GM06990 (cell line): ENCODE results near the gene AMHR2.
"Not testable (repeated sequence)": the region's sequence is repeated elsewhere in the genome, so short reads cannot be mapped to it uniquely, and the experiment has no call there.

Experiments
- DNase-seq: peaks from one replicate; pipeline ENCODE4 v3.0.0-alpha.2; 2011; ENCODE audit not compliant: insufficient read length; ENCODE audit errors: extremely low read depth
- H3K27me3 ChIP-seq: replicated peaks from 2 replicates; pipeline ENCODE4 v1.6.0; 2011; ENCODE audit warnings: low read length; ENCODE audit not compliant: control insufficient read depth, insufficient read depth
- H3K36me3 ChIP-seq: 2 replicates; pipeline ENCODE4 v1.5.1; 2011; ENCODE audit warnings: low read length; ENCODE audit not compliant: control insufficient read depth, insufficient read depth
- H3K4me3 ChIP-seq: replicated peaks from 2 replicates; pipeline ENCODE4 v1.5.1; 2011; ENCODE audit warnings: low read depth, mild to moderate bottlenecking, control low read depth, low read length
- CTCF ChIP-seq: IDR thresholded peaks from 2 replicates; pipeline ENCODE4 v1.5.1; 2011; ENCODE audit warnings: low read length, control low read depth, mild to moderate bottlenecking, inconsistent platforms; ENCODE audit not compliant: insufficient read depth, poor library complexity, severe bottlenecking

Gene AMHR2

GRCh38 chr12:53430116-53430515 lies 6.5 kb downstream of the AMHR2 start:
- no peak for DNase-seq
- TF ChIP-seq CTCF = no peak

DNA sequence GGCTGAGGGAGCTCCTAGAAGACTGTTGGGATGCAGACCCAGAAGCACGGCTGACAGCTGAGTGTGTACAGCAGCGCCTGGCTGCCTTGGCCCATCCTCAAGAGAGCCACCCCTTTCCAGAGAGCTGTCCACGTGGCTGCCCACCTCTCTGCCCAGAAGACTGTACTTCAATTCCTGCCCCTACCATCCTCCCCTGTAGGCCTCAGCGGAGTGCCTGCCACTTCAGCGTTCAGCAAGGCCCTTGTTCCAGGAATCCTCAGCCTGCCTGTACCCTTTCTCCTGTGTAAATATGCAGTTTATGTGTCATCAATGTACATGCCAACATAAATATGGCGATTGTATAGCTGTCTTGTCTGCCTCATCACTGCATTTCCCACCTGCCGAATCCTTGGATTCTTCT lies 7.5 kb downstream of the AMHR2 start:
- H3K36me3 ChIP-seq = no peaks in the 10 kb centered on the region
- H3K27me3 ChIP-seq = no peaks in the 10 kb centered on the region
- TF ChIP-seq CTCF = no peak
- DNase-seq = no peak
- no peak overlapping the region for H3K4me3 ChIP-seq

More at GRCh38 chr12:53430116-53430515, 6.5 kb downstream of the AMHR2 start:
- no peaks in the 10 kb centered on the region for H3K27me3 ChIP-seq
- H3K36me3 ChIP-seq = no peaks in the 10 kb centered on the region
- no peak overlapping the region for H3K4me3 ChIP-seq

- DNase-seq, H3K27me3 ChIP-seq, H3K4me3 ChIP-seq: not testable (repeated sequence)
Measured at GRCh38 chr12:53435326-53435725, 11.7 kb downstream of the AMHR2 start.

DNA sequence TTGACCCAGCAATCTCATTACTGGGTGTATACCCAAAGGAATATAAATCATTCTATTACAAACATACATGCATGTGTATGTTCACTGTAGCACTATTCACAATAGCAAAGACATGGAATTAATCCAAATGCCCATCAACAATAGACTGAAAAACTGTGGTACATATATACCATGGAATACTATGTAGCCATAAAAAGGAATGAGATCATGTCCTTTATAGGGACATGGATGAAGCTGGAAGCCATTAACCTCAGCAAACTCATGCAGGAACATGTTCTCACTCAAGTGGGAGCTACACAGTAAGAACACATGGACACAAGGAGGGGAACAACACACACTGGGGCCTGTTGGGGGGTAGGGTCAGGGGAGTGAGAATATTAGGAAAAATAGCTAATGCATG lies 15.9 kb downstream of the AMHR2 start:
- DNase-seq, H3K27me3 ChIP-seq, H3K36me3 ChIP-seq, H3K4me3 ChIP-seq: not testable (repeated sequence)

More at GRCh38 chr12:53435326-53435725, 11.7 kb downstream of the AMHR2 start:
- H3K36me3 ChIP-seq = not testable (repeated sequence)

DNA sequence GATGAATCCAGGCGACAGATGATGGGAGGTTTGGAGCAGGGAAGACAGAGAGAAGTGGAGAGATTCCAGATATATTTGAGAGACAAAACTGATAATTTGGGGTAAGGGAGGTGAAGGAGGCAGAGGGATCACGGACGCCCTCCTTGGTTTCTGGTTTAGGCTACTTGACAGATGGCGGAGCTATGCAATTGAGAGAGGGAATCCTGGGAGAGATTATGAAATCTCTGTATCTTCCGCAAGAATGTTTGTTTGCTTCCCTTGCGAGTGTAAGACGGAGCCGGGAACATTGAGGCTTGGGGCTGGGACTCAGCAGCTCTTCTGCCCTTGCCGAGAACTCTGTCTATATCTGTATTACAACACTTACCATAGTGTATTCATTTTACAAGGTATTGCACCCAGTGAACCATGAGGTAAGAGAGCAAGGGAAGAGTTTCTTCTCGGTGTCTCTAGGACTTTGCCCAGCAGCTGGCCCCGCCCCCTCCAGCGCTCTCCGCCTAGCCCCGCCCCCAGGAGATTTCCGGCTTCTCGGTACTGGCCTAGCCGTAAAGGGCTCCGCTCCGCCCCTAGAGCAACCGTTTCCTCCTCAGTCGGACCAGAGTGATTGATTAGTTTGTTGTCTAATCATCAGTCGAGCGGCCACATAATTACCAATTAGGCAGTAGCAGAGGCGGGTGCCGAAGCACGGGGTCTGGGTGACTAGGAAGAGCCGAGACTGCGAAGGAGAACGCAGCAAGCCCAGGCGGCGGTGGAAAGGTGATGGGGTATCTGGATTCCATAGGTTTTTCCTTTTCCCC lies 17.6 kb downstream of the AMHR2 start, which contains the start of gene PRR13:
PRR13 (plus strand) TSS at position 695 of the 794 bp plus-strand sequence. CDS start 981 bp downstream, outside the sequence.
- DNase-seq = peak; percentile 93
- Histone ChIP-seq H3K4me3 (peak within 1 kb of the TSS; percentile 78), H3K36me3 (peaks cover 10% of the 10 kb centered on the region), H3K27me3 (no peaks in the 10 kb centered on the region)
- TF ChIP-seq CTCF = no peak

GRCh38 chr12:53443955-53444354 lies 20.3 kb downstream of the AMHR2 start:
- no peak for DNase-seq
- Histone ChIP-seq H3K4me3 (no peak overlapping the region), H3K27me3 (no peaks in the 10 kb centered on the region), H3K36me3 (peaks cover 12% of the 10 kb centered on the region)
- no peak for TF ChIP-seq CTCF

- H3K27me3 ChIP-seq, DNase-seq, H3K4me3 ChIP-seq: not testable (repeated sequence)
- peaks cover 12% of the 10 kb centered on the region for H3K36me3 ChIP-seq
Measured at GRCh38 chr12:53444593-53445325, 21.1 kb downstream of the AMHR2 start.
